ENCODE measurements around the gene TDRD1.

DNA sequence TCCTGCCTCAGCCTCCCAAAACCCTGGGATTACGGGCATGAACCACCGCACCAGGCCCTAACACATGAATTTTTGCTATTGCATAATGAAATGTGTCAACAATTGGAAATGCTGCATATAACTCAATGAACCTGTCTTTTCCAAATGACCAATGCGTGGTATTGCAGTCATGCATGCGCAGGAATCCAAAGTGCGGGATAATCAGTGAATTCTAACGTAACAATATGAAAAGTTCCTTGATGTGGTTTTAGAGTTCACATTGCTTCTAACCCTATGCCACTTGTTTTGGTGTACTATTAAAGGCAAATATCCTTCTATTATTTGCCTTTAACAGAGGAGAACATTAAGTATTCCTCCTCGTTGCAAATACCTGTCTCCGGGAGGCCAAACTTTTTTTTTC, 10.5 kb downstream of the TDRD1 start:
- TF ChIP-seq EZH2 (IDR thresholded peaks at IDR 0.05; ENCODE audit: borderline replicate concordance, low read depth, low read length, severe bottlenecking) (no peak), JUN (IDR thresholded peaks at IDR 0.05; ENCODE audit: borderline replicate concordance, insufficient read depth, insufficient read length, low read depth) (no peak), POLR2A (IDR thresholded peaks at IDR 0.05; ENCODE audit: low read depth, low read length) (no peak), POLR2AphosphoS5 (IDR thresholded peaks at IDR 0.05; ENCODE audit: insufficient read depth, low read depth, low read length) (no peak)
- TF ChIP-seq, protein P1, sequence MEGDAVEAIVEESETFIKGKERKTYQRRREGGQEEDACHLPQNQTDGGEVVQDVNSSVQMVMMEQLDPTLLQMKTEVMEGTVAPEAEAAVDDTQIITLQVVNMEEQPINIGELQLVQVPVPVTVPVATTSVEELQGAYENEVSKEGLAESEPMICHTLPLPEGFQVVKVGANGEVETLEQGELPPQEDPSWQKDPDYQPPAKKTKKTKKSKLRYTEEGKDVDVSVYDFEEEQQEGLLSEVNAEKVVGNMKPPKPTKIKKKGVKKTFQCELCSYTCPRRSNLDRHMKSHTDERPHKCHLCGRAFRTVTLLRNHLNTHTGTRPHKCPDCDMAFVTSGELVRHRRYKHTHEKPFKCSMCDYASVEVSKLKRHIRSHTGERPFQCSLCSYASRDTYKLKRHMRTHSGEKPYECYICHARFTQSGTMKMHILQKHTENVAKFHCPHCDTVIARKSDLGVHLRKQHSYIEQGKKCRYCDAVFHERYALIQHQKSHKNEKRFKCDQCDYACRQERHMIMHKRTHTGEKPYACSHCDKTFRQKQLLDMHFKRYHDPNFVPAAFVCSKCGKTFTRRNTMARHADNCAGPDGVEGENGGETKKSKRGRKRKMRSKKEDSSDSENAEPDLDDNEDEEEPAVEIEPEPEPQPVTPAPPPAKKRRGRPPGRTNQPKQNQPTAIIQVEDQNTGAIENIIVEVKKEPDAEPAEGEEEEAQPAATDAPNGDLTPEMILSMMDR (IDR thresholded peaks at IDR 0.05; ENCODE audit: extremely low read depth in 1 of 2, insufficient read depth in 1 of 2, low read depth in 1 of 2, low read length in 2 of 2), result no peak
- TF ChIP-seq, protein P2, sequence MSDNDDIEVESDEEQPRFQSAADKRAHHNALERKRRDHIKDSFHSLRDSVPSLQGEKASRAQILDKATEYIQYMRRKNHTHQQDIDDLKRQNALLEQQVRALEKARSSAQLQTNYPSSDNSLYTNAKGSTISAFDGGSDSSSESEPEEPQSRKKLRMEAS (IDR thresholded peaks at IDR 0.05; ENCODE audit: insufficient read depth, insufficient read length), result no peak
